ENCODE data around the gene SMIM8. TPM values are rescaled to one million over a fixed set of nuclear protein-coding genes. Genes with fewer than 3 reads are reported as not detected.
A peak's percentile ranks its signal among the peaks of the same experiment; 100 is the strongest.

SMIM8 gene
- total and polyA plus RNA-seq, 2 donors (not counting 1 experiment from before 2014, with no cell fraction given) = 5.4 to 7.8 TPM

DNA sequence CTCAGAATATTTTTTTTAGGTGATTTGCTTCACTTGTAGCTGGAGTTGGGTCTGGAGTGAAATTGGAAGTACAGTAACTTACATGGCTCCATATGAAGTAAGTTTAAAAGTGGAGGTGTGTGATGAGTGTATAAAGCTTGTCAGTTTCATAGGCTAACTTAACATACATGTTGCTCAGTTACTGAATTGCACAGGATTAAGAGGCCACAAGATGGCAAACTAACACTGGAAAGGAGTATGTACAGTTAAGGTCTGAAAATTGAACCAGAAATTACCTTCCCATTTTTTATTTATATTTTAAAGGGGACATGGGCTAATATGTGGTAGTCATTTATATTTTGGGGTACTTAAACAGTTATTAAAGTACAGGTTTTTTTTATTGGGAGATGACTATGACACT lies 45.3 kb upstream of the SMIM8 start:
- peaks cover 2% of the 10 kb centered on the region for H3K4me1 ChIP-seq (ENCODE audit: control insufficient read depth, extremely low read depth, insufficient read depth, low read length)
- H3K4me3 ChIP-seq (replicated peaks in 1 of 4; ENCODE audit: control extremely low read depth in 1 of 4, insufficient read depth in 1 of 4, low read depth in 3 of 4, low read length in 4 of 4) = no peak overlapping the region
- TF ChIP-seq, protein P1, sequence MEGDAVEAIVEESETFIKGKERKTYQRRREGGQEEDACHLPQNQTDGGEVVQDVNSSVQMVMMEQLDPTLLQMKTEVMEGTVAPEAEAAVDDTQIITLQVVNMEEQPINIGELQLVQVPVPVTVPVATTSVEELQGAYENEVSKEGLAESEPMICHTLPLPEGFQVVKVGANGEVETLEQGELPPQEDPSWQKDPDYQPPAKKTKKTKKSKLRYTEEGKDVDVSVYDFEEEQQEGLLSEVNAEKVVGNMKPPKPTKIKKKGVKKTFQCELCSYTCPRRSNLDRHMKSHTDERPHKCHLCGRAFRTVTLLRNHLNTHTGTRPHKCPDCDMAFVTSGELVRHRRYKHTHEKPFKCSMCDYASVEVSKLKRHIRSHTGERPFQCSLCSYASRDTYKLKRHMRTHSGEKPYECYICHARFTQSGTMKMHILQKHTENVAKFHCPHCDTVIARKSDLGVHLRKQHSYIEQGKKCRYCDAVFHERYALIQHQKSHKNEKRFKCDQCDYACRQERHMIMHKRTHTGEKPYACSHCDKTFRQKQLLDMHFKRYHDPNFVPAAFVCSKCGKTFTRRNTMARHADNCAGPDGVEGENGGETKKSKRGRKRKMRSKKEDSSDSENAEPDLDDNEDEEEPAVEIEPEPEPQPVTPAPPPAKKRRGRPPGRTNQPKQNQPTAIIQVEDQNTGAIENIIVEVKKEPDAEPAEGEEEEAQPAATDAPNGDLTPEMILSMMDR (conservative IDR thresholded peaks at IDR 0.05 in 1 of 2, IDR thresholded peaks at IDR 0.05 in 1 of 2; ENCODE audit: low read depth in 1 of 2, low read length in 2 of 2) = peak in 1 of 2 donors; percentile 10
- no peak for TF ChIP-seq EZH2 (IDR thresholded peaks at IDR 0.05; ENCODE audit: low read length, missing control alignments)
- no peaks in the 10 kb centered on the region for H3K9me3 ChIP-seq (ENCODE audit: control insufficient read depth, insufficient read depth, low read depth, low read length)
- H3K9ac ChIP-seq (ENCODE audit: insufficient read depth, low read length) = no peak overlapping the region
- no peaks in the 10 kb centered on the region for H4K20me1 ChIP-seq (ENCODE audit: control insufficient read depth, extremely low read depth, insufficient read depth, low read length)
- no peaks in the 10 kb centered on the region for H3K27me3 ChIP-seq (ENCODE audit: control insufficient read depth, insufficient read depth, low read length)
- no peak overlapping the region for H2AFZ ChIP-seq (ENCODE audit: low read length)
- no peaks in the 10 kb centered on the region for H3K36me3 ChIP-seq (ENCODE audit: control insufficient read depth, insufficient read depth, low read length)
- H3K27ac ChIP-seq (ENCODE audit: insufficient read depth, low read length) = no peak overlapping the region
- H3K4me2 ChIP-seq (ENCODE audit: extremely low read depth, insufficient read depth, low read length) = no peak overlapping the region
- DNase-seq (ENCODE audit: low read depth in 2 of 2) = peak; percentile 11 to 31
- H3K79me2 ChIP-seq (ENCODE audit: control insufficient read depth, insufficient read depth, low read length) = no peaks in the 10 kb centered on the region

DNA sequence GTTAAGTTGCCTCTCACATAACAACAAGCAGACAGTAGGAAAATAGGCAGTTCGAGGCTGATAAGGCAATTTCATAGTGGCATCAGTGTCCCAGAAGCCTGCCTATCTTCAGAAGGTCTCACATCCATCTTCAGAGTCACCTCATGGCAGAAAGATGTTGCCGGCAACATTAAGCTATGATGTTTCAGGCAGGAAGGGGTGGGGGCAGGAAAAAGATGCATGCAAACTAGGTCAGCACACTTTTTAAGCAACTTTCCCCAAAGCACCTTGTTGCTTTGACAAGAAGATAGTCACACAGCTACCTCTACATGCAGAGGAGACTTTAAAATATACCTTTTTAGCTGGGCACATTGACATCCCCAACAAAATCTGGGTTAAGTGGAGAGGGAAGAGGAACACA lies 43.2 kb upstream of the SMIM8 start:
- Histone ChIP-seq H3K4me3 (replicated peaks in 1 of 4; ENCODE audit: control extremely low read depth in 1 of 4, insufficient read depth in 1 of 4, low read depth in 3 of 4, low read length in 4 of 4) (no peak overlapping the region), H3K79me2 (ENCODE audit: control insufficient read depth, insufficient read depth, low read length) (no peaks in the 10 kb centered on the region), H3K36me3 (ENCODE audit: control insufficient read depth, insufficient read depth, low read length) (no peaks in the 10 kb centered on the region), H2AFZ (ENCODE audit: low read length) (no peak overlapping the region), H3K4me2 (ENCODE audit: extremely low read depth, insufficient read depth, low read length) (no peak overlapping the region), H3K4me1 (ENCODE audit: control insufficient read depth, extremely low read depth, insufficient read depth, low read length) (peaks cover 2% of the 10 kb centered on the region), H4K20me1 (ENCODE audit: control insufficient read depth, extremely low read depth, insufficient read depth, low read length) (no peaks in the 10 kb centered on the region), H3K27ac (ENCODE audit: insufficient read depth, low read length) (no peak overlapping the region), H3K9ac (ENCODE audit: insufficient read depth, low read length) (no peak overlapping the region), H3K9me3 (ENCODE audit: control insufficient read depth, insufficient read depth, low read depth, low read length) (no peaks in the 10 kb centered on the region), H3K27me3 (ENCODE audit: control insufficient read depth, insufficient read depth, low read length) (no peaks in the 10 kb centered on the region)
- TF ChIP-seq EZH2 (IDR thresholded peaks at IDR 0.05; ENCODE audit: low read length, missing control alignments) = no peak
- TF ChIP-seq, protein P1 (conservative IDR thresholded peaks at IDR 0.05 in 1 of 2, IDR thresholded peaks at IDR 0.05 in 1 of 2; ENCODE audit: low read depth in 1 of 2, low read length in 2 of 2) = no peak
- no peak for DNase-seq (ENCODE audit: low read depth in 2 of 2)

DNA sequence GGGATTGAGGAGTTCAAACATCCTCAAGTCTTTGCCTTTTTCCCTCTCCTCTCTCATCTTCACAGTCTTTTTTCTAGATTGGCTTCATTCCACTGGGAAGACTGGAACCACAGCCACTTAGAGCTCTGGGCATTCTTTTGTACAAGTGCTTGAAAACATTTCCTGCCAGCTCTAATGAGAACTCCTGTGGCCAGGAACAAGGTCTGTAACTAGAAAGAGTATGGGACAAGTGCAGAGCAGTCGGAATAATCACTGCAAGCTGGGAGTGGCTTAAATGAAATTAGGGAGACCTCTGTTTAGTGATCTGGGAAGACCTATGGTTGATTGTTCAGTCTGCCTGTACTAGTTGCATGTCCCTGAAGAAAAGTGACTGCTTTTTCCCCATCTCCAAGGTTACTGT lies 41.0 kb upstream of the SMIM8 start:
- Histone ChIP-seq H3K4me1 (ENCODE audit: control insufficient read depth, extremely low read depth, insufficient read depth, low read length) (no peaks in the 10 kb centered on the region), H3K9ac (ENCODE audit: insufficient read depth, low read length) (no peak overlapping the region), H4K20me1 (ENCODE audit: control insufficient read depth, extremely low read depth, insufficient read depth, low read length) (no peaks in the 10 kb centered on the region), H3K27me3 (ENCODE audit: control insufficient read depth, insufficient read depth, low read length) (no peaks in the 10 kb centered on the region), H3K79me2 (ENCODE audit: control insufficient read depth, insufficient read depth, low read length) (no peaks in the 10 kb centered on the region), H3K36me3 (ENCODE audit: control insufficient read depth, insufficient read depth, low read length) (no peaks in the 10 kb centered on the region), H3K9me3 (ENCODE audit: control insufficient read depth, insufficient read depth, low read depth, low read length) (no peaks in the 10 kb centered on the region), H2AFZ (ENCODE audit: low read length) (no peak overlapping the region), H3K4me3 (replicated peaks in 1 of 4; ENCODE audit: control extremely low read depth in 1 of 4, insufficient read depth in 1 of 4, low read depth in 3 of 4, low read length in 4 of 4) (no peak overlapping the region), H3K27ac (ENCODE audit: insufficient read depth, low read length) (no peak overlapping the region), H3K4me2 (ENCODE audit: extremely low read depth, insufficient read depth, low read length) (no peak overlapping the region)
- no peak for TF ChIP-seq EZH2 (IDR thresholded peaks at IDR 0.05; ENCODE audit: low read length, missing control alignments)
- TF ChIP-seq, protein P1 (conservative IDR thresholded peaks at IDR 0.05 in 1 of 2, IDR thresholded peaks at IDR 0.05 in 1 of 2; ENCODE audit: low read depth in 1 of 2, low read length in 2 of 2) = no peak
- DNase-seq (ENCODE audit: low read depth in 2 of 2) = peak in 1 of 2 donors; percentile 20
